ENCODE measurements around the gene SCARF2.

Gene SCARF2

GRCh38 chr22:20441631-20442484, 4.2 kb upstream of the SCARF2 start:
- no peak for DNase-seq (ENCODE audit: extremely low read depth, low read depth)
- TF ChIP-seq, protein P1, sequence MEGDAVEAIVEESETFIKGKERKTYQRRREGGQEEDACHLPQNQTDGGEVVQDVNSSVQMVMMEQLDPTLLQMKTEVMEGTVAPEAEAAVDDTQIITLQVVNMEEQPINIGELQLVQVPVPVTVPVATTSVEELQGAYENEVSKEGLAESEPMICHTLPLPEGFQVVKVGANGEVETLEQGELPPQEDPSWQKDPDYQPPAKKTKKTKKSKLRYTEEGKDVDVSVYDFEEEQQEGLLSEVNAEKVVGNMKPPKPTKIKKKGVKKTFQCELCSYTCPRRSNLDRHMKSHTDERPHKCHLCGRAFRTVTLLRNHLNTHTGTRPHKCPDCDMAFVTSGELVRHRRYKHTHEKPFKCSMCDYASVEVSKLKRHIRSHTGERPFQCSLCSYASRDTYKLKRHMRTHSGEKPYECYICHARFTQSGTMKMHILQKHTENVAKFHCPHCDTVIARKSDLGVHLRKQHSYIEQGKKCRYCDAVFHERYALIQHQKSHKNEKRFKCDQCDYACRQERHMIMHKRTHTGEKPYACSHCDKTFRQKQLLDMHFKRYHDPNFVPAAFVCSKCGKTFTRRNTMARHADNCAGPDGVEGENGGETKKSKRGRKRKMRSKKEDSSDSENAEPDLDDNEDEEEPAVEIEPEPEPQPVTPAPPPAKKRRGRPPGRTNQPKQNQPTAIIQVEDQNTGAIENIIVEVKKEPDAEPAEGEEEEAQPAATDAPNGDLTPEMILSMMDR (IDR thresholded peaks at IDR 0.05; ENCODE audit: low read depth, low read length), result no peak

- no peak for DNase-seq (ENCODE audit: extremely low read depth, low read depth)
- TF ChIP-seq, protein P1 (IDR thresholded peaks at IDR 0.05; ENCODE audit: low read depth, low read length), result no peak
Observed at GRCh38 chr22:20440637-20441591, 3.3 kb upstream of the SCARF2 start.

- DNase-seq (ENCODE audit: extremely low read depth, low read depth), result no peak
- TF ChIP-seq, protein P1 (IDR thresholded peaks at IDR 0.05; ENCODE audit: low read depth, low read length), result no peak
Observed at GRCh38 chr22:20439928-20440575, 2.4 kb upstream of the SCARF2 start.

DNA sequence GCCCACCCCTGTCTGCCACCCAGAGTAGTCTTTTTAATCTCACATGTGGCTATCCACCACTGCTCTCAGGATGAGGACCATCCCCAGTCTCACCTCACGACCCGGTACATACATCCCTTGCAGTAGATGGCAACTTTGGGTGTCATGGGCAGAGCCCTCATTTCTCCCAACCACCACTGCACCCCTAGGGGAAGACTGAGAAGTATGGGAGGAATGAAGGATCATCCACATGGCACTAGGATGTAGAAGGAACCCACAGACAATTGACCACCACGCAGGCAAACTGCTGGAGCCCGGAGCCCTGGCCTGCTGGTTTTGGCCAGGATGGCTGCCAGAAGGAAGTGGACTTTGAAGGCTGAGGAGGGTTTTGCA, 1.9 kb upstream of the SCARF2 start:
- TF ChIP-seq, protein P1 (IDR thresholded peaks at IDR 0.05; ENCODE audit: low read depth, low read length), result no peak
- no peak for DNase-seq (ENCODE audit: extremely low read depth, low read depth)

GRCh38 chr22:20438678-20439492, 1.3 kb upstream of the SCARF2 start:
- TF ChIP-seq, protein P1 (IDR thresholded peaks at IDR 0.05; ENCODE audit: low read depth, low read length), result peak; percentile 48
- DNase-seq (ENCODE audit: extremely low read depth, low read depth), result no peak

DNA sequence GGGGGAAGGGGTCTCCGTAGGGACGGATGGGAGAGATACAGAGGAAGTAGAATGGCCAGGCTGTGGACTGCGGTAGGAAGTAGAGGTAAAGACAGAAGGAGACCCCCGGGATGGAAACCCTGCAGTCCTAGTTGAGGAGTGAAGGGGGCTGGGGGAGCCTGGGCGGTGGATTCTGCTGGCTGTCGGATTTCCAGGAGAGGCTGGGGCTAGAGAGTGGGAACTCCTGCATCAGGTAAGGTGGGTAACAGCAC, 727 bp upstream of the SCARF2 start:
- no peak for DNase-seq (ENCODE audit: extremely low read depth, low read depth)
- TF ChIP-seq, protein P1 (IDR thresholded peaks at IDR 0.05; ENCODE audit: low read depth, low read length), result no peak

All from AG09319 (cell line).